Measurements from ENCODE around the gene FAM174A. TPM values are rescaled to one million over a fixed set of nuclear protein-coding genes. Genes with fewer than 3 reads are reported as not detected.

FAM174A gene
- total RNA-seq, 2 experiments from 2014 or later: 3.2 TPM

- no peak overlapping the region for H3K4me3 Mint-ChIP-seq
- H3K4me1 Mint-ChIP-seq: peaks cover 4% of the 10 kb centered on the region
- no peaks in the 10 kb centered on the region for H3K9me3 Mint-ChIP-seq
- no peak for DNase-seq
- POLR2A ChIA-PET: no interaction called here
- H3K27ac Mint-ChIP-seq: no peak overlapping the region
- CTCF ChIA-PET: no interaction called here
- H3K36me3 Mint-ChIP-seq (ENCODE audit: low read depth): no peaks in the 10 kb centered on the region
- H3K27me3 Mint-ChIP-seq: no peaks in the 10 kb centered on the region
Measured at GRCh38 chr5:100546001-100546400, 10.8 kb downstream of the FAM174A start.

- ChIA-PET CTCF (interaction anchor here (0.6 kb wide), 1 partner anchor 1616 kb away, joined by 6 read pairs; no protein-coding TSS in a partner anchor), POLR2A (no interaction called here)
- Mint-ChIP-seq H3K27me3 (no peaks in the 10 kb centered on the region), H3K4me1 (peaks cover 4% of the 10 kb centered on the region), H3K27ac (no peak overlapping the region), H3K9me3 (peaks cover 2% of the 10 kb centered on the region), H3K36me3 (ENCODE audit: low read depth) (peaks cover 1% of the 10 kb centered on the region), H3K4me3 (no peak overlapping the region)
- no peak for DNase-seq
Measured at GRCh38 chr5:100550531-100551051, 15.4 kb downstream of the FAM174A start.

GRCh38 chr5:100551183-100551582 is 16.0 kb downstream of the FAM174A start:
- no peak overlapping the region for H3K27ac Mint-ChIP-seq
- peaks cover 4% of the 10 kb centered on the region for H3K36me3 Mint-ChIP-seq (ENCODE audit: low read depth)
- H3K4me1 Mint-ChIP-seq: peaks cover 4% of the 10 kb centered on the region
- CTCF ChIA-PET: interaction anchor here (0.6 kb wide), 1 partner anchor 1617 kb away, joined by 6 read pairs; no protein-coding TSS in a partner anchor
- no peak for DNase-seq
- POLR2A ChIA-PET: no interaction called here
- H3K4me3 Mint-ChIP-seq: no peak overlapping the region
- no peaks in the 10 kb centered on the region for H3K27me3 Mint-ChIP-seq
- peaks cover 4% of the 10 kb centered on the region for H3K9me3 Mint-ChIP-seq

GRCh38 chr5:100553209-100553608 is 18.0 kb downstream of the FAM174A start:
- Mint-ChIP-seq H3K27me3 (no peaks in the 10 kb centered on the region), H3K9me3 (peaks cover 8% of the 10 kb centered on the region), H3K4me3 (no peak overlapping the region), H3K27ac (no peak overlapping the region), H3K4me1 (peaks cover 4% of the 10 kb centered on the region), H3K36me3 (ENCODE audit: low read depth) (peaks cover 7% of the 10 kb centered on the region)
- DNase-seq: no peak
- ChIA-PET CTCF (interaction anchor here (1.1 kb wide), 1 partner anchor 10 kb away, joined by 5 read pairs; no protein-coding TSS in a partner anchor), POLR2A (no interaction called here)

- peaks cover 4% of the 10 kb centered on the region for H3K9me3 Mint-ChIP-seq
- no peak overlapping the region for H3K4me3 Mint-ChIP-seq
- DNase-seq: no peak
- H3K4me1 Mint-ChIP-seq: no peaks in the 10 kb centered on the region
- CTCF ChIA-PET: no interaction called here
- no peak overlapping the region for H3K27ac Mint-ChIP-seq
- POLR2A ChIA-PET: no interaction called here
- no peaks in the 10 kb centered on the region for H3K27me3 Mint-ChIP-seq
- H3K36me3 Mint-ChIP-seq (ENCODE audit: low read depth): peaks cover 14% of the 10 kb centered on the region
Measured at GRCh38 chr5:100560860-100561259, 25.7 kb downstream of the FAM174A start.

GRCh38 chr5:100562821-100563220 is 27.6 kb downstream of the FAM174A start:
- DNase-seq: no peak
- H3K4me1 Mint-ChIP-seq: peaks cover 1% of the 10 kb centered on the region
- H3K27ac Mint-ChIP-seq: no peak overlapping the region
- no peaks in the 10 kb centered on the region for H3K9me3 Mint-ChIP-seq
- ChIA-PET POLR2A (no interaction called here), CTCF (no interaction called here)
- no peak overlapping the region for H3K4me3 Mint-ChIP-seq
- no peaks in the 10 kb centered on the region for H3K27me3 Mint-ChIP-seq
- H3K36me3 Mint-ChIP-seq (ENCODE audit: low read depth): peaks cover 11% of the 10 kb centered on the region

- H3K4me3 Mint-ChIP-seq: no peak overlapping the region
- POLR2A ChIA-PET: no interaction called here
- H3K4me1 Mint-ChIP-seq: peaks cover 1% of the 10 kb centered on the region
- H3K27me3 Mint-ChIP-seq: no peaks in the 10 kb centered on the region
- DNase-seq: no peak
- CTCF ChIA-PET: no interaction called here
- H3K36me3 Mint-ChIP-seq (ENCODE audit: low read depth): peaks cover 10% of the 10 kb centered on the region
- no peak overlapping the region for H3K27ac Mint-ChIP-seq
- H3K9me3 Mint-ChIP-seq: no peaks in the 10 kb centered on the region
Measured at GRCh38 chr5:100566382-100567141, 31.4 kb downstream of the FAM174A start.

GRCh38 chr5:100574716-100575115 is 39.5 kb downstream of the FAM174A start:
- ChIA-PET POLR2A (no interaction called here), CTCF (no interaction called here)
- DNase-seq: no peak
- Mint-ChIP-seq H3K9me3 (no peaks in the 10 kb centered on the region), H3K27ac (no peak overlapping the region), H3K36me3 (ENCODE audit: low read depth) (peaks cover 2% of the 10 kb centered on the region), H3K4me1 (no peaks in the 10 kb centered on the region), H3K27me3 (no peaks in the 10 kb centered on the region), H3K4me3 (no peak overlapping the region)

GRCh38 chr5:100575815-100576214 is 40.6 kb downstream of the FAM174A start:
- POLR2A ChIA-PET: no interaction called here
- Mint-ChIP-seq H3K27ac (no peak overlapping the region), H3K27me3 (no peaks in the 10 kb centered on the region), H3K4me1 (no peaks in the 10 kb centered on the region), H3K9me3 (peaks cover 2% of the 10 kb centered on the region), H3K4me3 (no peak overlapping the region), H3K36me3 (ENCODE audit: low read depth) (peaks cover 2% of the 10 kb centered on the region)
- DNase-seq: no peak
- CTCF ChIA-PET: no interaction called here

GRCh38 chr5:100576217-100576751 is 41.1 kb downstream of the FAM174A start:
- Mint-ChIP-seq H3K36me3 (ENCODE audit: low read depth) (peaks cover 2% of the 10 kb centered on the region), H3K4me1 (no peaks in the 10 kb centered on the region), H3K27ac (no peak overlapping the region), H3K27me3 (no peaks in the 10 kb centered on the region), H3K4me3 (no peak overlapping the region), H3K9me3 (peaks cover 2% of the 10 kb centered on the region)
- POLR2A ChIA-PET: no interaction called here
- DNase-seq: no peak
- CTCF ChIA-PET: no interaction called here

- DNase-seq: no peak
- Mint-ChIP-seq H3K27me3 (no peaks in the 10 kb centered on the region), H3K27ac (no peak overlapping the region), H3K36me3 (ENCODE audit: low read depth) (peaks cover 2% of the 10 kb centered on the region), H3K4me3 (no peak overlapping the region), H3K9me3 (peaks cover 2% of the 10 kb centered on the region), H3K4me1 (no peaks in the 10 kb centered on the region)
- ChIA-PET POLR2A (no interaction called here), CTCF (no interaction called here)
Measured at GRCh38 chr5:100577506-100577905, 42.3 kb downstream of the FAM174A start.

GRCh38 chr5:100584069-100584468 is 48.9 kb downstream of the FAM174A start:
- Mint-ChIP-seq H3K4me1 (no peaks in the 10 kb centered on the region), H3K27me3 (no peaks in the 10 kb centered on the region), H3K27ac (no peak overlapping the region), H3K4me3 (no peak overlapping the region), H3K9me3 (peaks cover 2% of the 10 kb centered on the region), H3K36me3 (ENCODE audit: low read depth) (no peaks in the 10 kb centered on the region)
- POLR2A ChIA-PET: no interaction called here
- no peak for DNase-seq
- CTCF ChIA-PET: no interaction called here

- Mint-ChIP-seq H3K36me3 (ENCODE audit: low read depth) (no peaks in the 10 kb centered on the region), H3K4me1 (no peaks in the 10 kb centered on the region), H3K4me3 (no peak overlapping the region), H3K9me3 (peaks cover 2% of the 10 kb centered on the region), H3K27me3 (no peaks in the 10 kb centered on the region), H3K27ac (no peak overlapping the region)
- DNase-seq: no peak
- POLR2A ChIA-PET: no interaction called here
- CTCF ChIA-PET: no interaction called here
Measured at GRCh38 chr5:100584889-100585288, 49.7 kb downstream of the FAM174A start.

GRCh38 chr5:100590867-100591266 is 55.7 kb downstream of the FAM174A start:
- Mint-ChIP-seq H3K27ac (no peak overlapping the region), H3K27me3 (no peaks in the 10 kb centered on the region), H3K4me1 (no peaks in the 10 kb centered on the region), H3K9me3 (no peaks in the 10 kb centered on the region), H3K4me3 (no peak overlapping the region), H3K36me3 (ENCODE audit: low read depth) (no peaks in the 10 kb centered on the region)
- DNase-seq: no peak
- ChIA-PET CTCF (no interaction called here), POLR2A (interaction anchor here (0.7 kb wide), 1 partner anchor 8 kb away, joined by 3 read pairs; no protein-coding TSS in a partner anchor)
